Activated naive CD4-positive, alpha-beta T cell treated with anti-CD3 and anti-CD28 coated beads, Interleukin-2, amount 50 U/mL, for 16 hours (primary cell): ENCODE results near the gene PDE1C.
"Not testable (repeated sequence)": the region's sequence is repeated elsewhere in the genome, so short reads cannot be mapped to it uniquely, and the experiment has no call there.

Experiments
- DNase-seq: peaks from one replicate; pipeline ENCODE4 v3.0.0-alpha.2; 2020

Gene PDE1C

DNA sequence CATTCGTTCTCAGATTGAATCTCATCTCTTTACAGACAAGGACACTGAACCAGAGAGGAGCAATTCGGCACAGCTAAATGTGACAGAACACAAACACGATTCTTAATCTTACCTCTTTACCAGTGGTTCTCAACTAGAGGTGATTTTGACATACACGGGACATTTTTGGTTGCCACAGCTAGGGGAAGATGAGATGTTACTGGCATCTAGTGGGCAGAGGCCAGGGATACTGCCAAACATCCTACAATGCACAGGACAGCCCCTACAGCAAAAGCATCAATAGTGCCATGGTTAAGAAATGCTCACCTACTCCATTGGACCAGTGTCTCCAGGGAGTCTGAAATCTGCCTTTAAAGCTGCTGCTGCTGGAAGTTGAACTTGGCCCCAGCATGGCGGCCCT, 27.3 kb downstream of the PDE1C start:
- DNase-seq, result no peak

DNA sequence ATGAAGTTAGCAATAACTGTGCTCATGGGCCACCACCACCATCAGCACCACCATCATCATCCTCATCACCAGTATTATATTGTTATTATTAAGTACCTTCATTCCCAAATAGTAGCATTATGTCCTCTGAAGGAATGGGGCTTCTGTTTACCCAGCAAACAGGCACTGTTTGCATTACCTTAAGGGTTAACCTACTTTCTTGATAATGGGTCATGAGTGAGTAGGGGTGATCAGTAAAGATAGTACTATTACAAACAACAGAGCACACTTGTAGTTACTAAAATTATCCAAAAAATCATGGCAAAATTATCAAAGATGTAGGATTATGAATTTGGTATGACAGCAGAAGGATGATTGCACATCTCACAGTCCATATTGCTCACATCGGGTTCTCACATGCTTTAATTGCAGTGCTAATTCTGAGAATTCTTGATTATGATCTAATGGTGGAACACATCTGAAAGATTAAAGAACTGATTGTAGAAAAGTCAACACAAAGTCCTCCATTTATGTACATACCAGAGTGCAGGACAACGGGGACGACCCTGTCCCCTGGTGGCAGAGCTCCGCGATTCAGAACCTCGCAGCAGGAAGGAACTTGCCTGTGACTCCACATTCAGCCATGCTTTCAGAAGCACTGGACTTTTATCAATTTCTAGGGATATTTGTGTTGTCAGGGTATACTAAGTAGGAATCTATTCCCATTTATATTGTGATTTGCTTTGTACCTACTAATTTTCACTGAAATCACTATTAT, 31.0 kb downstream of the PDE1C start:
- DNase-seq, result no peak

DNA sequence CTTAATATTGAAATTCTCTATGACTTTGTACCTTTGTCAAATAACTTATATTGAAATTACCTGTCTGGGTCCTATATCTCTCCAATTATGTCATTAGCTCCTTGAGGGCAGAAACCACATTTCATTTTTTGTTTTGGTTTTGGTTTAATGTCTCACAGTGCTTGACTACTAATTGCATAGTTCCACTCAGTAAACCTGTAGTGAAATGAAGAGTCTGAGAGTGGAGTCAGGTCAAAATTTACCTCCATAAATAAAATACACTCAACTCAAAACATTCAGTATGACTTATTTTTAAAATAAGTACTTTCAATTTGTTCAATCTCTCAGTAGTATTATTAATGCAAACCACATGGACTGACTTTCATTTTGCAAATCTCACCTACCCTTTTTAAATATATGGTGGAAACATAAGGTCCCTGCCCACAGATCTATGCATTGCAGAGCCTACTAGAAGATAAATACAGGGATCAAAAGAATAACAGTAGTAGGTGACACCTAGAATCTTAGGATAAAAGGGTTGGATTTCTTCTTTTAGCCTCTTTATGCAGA, 32.5 kb downstream of the PDE1C start:
- no peak for DNase-seq

DNA sequence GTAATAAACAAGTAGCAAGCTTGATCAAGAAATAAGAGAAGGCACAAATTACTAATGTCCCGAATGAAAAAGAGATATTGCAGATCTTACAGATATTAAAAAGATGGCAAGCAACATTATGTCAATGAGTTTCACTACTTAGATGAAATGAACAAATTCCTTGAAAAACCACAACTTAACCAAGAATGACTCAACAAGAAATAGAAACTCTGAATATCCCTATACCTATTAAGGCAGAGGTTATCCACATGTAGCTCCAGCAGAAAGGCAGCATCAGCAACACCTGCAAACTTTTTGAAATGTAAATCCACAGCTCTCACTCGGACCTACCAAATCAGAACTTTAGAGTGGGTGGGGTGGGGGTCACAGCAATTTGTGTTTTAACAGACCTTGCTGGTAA, 33.6 kb downstream of the PDE1C start:
- DNase-seq, result no peak

DNA sequence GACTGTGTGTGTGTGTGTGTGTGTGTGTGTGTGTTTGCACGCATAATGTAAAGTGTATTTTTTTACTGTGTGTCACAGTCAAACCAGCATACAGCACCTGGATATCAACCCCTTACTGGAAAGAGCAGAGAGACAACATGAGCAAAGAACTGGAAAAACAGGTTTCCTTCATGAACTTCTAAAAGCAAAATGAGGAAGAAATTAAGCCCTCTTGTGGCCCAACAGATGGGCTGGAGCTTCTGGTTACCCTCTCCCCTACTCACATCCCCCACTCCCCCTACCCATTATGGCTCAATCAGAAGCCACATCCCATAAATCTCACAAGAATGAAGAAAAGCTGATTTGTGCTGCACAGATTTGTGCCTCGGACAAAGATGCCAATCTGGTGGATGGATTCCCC, 36.2 kb downstream of the PDE1C start:
- DNase-seq, result no peak

DNA sequence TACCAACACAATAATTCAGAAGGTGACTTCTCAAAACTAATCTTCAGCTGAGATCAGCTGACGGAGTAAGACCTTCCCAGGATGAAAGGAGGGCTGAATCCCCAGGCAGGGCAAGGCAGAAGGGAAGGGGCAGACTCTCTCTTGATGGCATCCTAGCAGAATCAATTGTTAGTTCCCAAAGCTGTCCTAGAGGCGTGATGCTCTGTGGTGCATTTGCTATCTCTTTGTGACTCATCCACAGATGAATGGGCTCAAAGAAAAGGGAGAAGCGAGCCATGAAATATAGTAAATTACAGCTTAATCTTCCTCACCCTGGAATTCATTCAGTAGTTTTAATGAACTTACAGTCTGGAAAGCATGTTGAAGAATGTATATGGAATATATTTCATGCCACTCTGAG, 37.2 kb downstream of the PDE1C start:
- DNase-seq, result no peak

DNA sequence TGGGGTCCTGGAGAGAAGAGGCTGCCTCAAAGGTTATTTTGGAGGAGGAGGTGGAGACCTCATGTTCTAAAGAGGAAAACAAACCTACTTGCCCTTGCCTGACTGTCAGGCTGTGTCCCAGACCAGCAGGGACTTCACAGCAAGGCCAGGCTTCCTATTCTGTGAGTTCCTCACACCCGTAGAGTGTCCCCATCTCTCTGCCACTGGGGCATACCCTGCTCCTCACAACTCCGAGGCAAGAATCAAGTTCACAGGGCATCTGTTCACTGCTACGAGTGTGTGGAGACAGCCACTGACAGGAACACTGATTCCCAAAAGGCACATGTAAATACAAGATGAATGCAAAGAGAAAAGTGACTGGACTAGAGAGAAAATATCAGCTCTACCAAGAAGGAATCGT, 38.0 kb downstream of the PDE1C start:
- no peak for DNase-seq

DNA sequence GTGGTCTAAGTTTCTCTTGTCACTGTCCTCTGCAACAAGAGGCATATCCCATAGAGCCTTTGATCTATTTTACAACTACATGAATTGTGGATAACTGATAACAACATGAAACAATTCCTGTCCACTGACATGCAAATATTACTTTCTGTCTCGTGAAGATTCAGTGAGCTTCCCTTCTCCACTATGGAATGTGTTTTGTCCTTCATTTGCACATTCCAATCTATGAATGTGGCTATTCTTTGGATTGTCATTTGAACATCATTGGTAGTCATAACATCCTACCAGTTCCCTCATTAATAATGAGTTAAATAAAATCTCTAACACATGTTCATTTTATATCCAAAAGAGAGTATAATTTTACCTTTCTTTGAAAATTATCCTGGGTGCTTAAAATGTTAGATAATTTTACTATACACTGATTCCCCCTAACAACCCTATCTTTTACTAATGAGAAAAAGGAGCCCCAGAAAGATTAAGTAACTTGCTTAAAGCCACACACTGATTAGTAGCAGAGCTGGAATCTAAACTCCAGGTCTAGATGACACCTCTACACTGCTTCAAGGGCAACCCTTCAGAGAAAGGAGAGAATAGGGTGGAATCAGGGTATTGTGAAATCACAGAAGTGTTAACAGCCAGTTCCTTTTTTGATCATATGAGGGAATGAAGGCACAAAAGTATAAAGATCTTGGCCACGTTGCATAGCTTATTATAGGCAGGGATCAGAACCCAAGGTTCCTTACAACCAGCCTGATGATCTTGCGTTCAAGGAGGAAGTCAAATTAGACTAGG, 39.1 kb downstream of the PDE1C start:
- DNase-seq, result no peak

DNA sequence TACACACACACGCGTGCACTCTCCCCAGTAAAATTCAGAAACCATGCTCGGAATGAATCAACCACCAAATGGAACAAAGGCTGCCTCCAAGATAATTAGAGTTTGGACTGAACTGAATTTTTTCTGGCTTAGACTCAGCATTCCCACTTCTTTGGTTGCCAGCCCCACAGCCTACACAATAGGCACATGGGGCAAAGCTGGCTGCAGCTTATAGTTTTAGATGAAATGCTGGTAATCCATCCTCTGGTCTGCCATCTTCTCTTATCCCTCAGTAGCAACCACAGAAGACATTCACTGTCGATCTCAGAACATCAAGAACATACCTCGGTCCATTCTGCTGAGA, 44.2 kb downstream of the PDE1C start:
- DNase-seq, result no peak

DNA sequence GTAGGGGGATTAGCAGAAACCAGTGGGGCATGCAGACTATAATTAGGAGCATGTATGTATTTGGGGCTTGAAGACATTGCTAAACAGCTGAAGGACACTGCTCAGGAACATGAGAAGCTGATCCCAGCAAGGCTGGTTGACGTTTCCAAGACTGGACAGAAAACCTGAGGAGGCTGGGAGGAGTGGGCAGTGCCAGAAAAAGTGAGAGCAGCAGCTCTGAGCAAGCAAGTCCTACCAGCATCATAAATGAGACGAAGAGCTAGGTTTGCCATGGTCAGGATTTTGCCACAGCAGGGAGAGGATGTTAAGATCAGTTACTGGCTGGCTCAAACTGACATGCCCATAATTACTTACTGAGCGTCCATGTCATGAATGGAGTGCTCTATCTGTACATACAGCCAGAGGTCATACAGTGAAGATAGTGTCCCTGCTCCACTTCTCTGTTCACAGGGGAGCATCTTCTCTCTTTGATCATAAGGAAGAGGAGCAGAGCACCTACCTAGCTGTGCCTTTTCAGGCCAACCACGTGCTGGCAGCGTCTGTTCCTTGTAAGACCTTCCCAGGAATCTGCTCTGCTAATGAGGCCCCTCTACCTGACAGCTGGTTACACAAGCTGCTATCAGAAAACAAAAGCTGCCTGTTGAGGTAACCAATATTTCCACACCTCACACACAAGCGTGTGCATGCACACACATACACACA, 44.7 kb downstream of the PDE1C start:
- no peak for DNase-seq

DNA sequence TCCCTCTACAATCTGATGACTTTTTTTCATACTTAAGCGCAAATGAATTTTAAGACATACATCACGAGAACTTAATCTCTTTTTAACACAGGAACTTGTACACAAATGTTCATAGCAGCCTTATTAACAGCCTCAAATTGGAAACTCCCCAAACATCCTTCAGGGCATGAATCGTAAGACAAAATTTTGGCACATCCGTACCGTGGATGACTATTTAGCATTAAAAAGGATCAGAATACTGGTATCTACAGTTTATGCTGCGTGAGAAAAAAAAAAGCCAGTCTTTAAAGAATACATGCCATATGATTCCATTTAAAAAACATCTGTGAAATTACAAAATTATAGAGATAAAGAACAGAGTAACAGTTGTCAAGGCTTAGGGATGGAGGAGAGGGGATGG, 46.8 kb downstream of the PDE1C start:
- no peak for DNase-seq

DNA sequence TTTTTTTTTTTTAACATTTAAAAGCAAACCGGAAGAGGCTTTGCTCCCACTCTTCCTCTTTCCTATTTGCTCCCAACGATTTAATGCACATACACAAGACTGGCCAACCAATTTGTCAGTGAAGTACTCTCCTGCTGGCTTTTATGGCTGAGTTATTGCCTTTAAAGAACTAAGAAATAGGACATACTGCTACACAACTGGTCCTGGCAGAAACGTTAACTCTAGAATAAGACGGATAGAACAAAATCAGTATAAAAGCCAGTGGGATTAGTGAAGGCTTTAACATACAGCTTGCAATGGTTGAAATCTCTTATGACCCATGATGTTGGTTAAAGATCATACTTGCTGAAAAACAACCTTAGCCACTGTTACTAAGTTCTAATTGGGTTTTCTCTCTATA, 47.2 kb downstream of the PDE1C start:
- DNase-seq, result no peak

DNA sequence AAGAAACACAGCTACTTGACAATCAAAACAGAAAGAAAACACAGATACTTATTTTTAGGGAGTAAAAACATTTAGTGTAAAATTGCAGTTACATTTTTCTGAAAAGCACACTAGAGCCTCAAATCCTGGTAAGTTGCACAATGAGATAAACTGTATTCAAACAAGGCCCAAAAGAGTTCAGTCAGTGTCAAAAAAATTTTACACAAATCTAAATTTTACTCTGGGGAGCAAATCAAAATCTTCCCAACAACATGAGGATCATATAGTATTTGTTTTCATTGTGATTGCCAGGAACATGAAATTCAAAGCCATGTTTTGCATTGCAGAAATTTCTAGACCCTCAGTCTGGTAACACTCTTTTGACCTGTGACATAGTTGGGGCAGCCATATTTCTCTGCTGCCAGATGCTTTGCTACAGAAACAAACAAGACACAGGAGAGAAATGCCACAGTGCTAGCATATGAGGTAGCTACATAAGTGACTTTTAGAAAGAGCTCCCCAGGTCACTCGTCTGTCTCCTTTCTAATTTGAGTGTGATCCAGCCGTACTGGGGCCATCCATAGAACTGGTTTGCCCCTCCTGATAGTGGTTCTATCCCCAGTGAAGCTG, 49.6 kb downstream of the PDE1C start:
- DNase-seq, result no peak

DNA sequence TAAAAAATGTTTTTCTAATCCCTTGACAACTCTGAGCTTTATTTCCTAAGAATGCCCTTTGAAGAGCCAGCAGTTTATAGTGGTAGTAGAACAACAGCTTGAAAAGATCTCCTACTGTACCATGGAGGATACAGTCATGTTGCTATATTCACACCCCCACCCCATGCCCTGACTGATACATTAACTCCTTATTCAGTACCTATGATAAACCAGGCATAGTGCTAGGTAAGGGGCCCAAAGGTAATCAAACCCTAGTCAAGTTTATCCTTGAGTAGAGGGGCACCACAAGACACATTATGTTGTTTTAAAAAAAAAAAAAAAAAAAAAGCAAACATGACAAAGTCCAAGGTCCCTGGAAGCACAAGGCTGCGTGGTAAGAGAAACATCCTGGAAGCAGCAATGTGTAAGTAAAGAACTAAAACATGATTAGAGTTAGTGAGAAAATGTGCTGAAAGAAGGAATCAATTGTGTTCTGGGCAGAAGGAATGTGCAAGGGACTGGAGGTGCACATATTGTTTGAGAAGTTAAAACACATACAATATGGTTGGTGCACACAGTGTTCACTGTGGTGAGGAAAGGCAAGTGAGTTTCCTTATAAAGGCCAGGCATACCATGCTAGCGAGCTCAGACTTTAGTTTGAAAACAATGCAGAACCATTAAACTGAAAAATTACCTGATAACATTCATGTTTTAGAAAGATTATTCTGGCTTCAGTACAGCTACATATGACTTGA, 51.2 kb downstream of the PDE1C start:
- no peak for DNase-seq

DNA sequence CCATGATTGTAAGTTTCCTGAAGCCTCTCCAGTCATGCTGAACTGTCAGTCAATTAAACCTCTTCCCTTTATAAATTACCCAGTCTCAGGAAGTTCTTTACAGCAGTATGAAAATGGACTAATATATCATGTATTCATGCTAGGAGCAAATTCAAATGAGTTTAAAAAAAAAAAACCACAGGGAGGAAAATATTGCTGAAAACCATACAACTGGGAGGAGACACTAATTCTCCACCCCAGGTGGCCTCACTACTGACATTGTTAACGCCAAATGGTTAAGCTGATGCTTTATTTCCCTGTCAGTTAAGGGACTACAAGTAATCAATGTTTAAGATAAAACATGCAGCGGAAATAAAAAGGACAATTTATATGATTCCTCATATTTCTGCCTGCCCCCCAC, 55.1 kb downstream of the PDE1C start:
- DNase-seq, result no peak

DNA sequence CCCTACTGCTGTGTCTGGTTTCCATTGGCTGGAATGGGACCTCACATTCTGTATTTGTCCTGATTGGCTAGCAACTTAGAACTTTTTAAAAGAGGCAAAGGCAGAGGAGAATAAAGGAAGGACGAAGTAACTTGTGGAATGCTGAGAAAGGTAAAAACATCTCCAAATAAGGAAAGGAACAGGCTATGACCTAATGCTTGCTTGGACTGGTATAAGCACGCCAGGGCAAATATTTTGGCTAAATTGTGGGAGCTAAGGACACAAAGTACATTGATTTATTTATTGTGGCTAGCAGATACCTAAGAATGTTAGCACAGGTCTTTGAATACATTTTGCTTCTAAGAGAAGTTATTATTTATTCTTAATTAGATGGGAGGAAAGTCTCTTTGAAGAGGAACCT, 56.7 kb downstream of the PDE1C start:
- not testable (repeated sequence) for DNase-seq

DNA sequence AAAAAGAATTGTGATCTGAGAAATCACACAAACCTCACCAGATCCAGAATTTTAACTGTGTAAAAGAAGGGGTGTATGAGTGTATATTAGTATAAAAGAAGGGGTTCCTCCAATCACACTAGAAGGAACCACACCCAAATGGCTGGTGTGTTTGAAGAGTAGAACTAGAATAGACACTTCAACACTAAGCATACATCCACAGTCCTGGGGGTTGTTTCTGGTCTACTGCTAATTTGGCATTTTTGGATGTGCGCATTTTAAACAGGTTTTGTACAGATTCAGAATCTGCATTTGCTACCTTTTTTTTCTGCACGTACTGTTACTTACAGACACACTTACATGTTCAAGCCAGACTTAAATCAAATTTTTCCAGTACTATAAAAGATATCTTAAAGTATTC, 64.6 kb downstream of the PDE1C start:
- DNase-seq, result no peak

DNA sequence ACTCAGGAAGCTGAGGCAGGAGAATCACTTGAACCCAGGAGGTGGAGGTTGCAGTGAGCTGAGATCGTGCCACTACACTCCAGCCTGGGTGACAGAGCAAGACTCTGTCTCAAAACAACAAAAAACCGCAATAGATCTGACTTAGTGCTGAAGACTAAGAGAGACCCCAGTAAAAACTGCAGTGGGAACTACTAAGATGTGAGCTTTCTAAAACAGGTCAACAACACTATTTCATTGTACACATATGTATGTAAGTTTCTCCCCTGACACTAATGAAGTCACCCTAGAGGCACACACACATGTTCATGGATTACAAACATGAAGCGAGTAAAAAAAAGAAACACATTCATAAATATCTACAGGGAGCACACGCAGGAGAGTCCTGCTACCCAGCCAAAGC, 68.3 kb downstream of the PDE1C start:
- DNase-seq, result no peak

DNA sequence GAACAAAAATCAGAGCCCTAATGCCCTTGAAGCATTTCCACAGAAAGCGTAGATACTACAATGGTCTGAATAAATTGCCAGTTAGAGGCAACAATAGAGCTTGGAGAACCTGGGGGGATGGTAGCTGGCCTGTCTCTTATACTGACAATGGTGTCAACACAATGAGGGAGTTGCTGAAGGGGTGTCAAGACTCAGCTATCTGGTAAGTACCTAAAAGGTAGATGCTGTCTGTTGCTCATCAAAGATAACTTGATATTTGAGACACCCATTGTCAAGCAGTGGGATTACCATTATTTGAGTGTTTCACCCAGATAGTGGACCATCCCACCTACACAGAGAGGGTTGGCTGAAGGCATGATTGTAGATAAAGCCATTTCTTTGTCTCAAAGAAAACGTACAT, 72.8 kb downstream of the PDE1C start:
- no peak for DNase-seq

DNA sequence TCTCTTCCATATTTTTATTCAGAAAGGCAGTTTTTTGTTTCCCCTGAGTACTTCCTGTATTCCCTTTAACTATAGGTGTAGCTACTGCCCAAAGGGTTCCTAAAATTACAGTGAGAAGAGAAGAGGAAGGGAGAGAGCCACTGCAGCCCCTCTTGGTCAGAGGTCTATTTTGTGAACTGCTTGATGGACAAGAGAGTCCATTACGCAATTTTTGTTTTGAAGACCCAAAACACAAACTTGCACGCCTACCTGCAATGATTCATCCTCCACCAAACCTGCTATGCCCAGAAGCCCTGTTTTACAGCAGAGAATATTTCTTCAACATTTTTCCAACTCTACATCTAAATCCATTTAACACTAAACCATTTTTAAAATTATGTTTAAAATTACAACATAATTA, 75.1 kb downstream of the PDE1C start:
- no peak for DNase-seq

DNA sequence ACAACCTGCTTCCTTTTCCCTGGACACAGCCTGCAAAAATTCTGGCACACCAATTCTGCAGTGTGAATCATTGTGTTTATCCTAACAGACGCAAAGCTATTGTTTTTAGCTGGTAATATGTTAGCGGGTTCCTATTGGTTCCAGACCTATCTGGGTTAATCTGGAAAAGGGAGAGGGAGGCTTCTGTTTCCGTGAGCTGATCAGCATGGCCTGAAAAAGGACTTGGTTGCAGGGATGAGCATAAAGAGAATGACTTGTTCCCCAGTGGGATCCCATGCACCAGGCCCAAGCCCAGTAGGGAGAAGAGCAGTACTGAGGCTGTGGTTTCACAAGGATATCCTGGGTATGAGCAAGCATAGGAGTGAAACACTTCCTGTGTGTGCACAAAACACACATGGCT, 78.4 kb downstream of the PDE1C start:
- no peak for DNase-seq

DNA sequence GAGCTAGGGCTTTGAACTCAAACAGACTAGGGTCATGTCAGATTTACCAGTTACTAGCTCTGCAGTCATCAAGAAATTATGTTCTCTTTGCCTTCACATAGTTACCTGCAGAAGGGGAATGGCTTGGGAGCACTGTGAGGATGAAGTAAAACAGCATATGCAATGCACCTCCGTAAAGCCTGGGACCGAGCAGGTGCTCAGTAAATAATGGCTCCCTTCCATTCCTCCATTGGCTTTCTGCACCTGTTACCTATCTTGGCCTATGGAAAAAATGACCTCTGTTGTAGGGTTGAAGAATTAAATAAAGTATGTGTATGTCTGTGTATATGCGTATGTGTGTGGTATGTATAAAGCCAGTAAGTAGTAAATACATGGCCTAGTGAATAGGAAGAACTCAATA, 78.8 kb downstream of the PDE1C start:
- DNase-seq, result no peak
